A204.1 (cell line): ENCODE data around the gene STON2.
A peak's percentile ranks its signal among the peaks of the same experiment; 100 is the strongest.

Experiments
- FAIRE-seq: peaks from 2 replicates; lab custom pipeline; 2012; peaks lifted over from hg19 to GRCh38; lab: Jason Lieb, UNC

The STON2 gene

DNA sequence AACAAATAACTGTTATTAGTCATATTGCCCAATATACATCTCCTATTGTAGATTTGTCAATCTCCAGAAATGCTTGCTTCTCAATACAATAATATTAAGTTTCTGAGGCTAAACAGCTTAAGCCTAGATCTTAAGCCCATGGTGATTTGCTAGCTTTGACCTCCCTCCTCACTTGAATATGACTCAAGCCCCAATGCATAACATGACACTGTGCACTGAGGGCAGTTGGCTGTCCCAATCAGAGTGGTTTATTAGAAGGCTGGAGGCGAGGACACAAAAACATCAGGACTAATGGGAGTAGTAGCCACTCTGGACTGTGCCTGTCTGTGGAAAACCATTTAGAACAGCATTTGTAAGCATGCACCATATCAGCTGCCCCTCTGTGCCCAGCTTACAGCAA lies 98.3 kb downstream of the STON2 start:
- no peak for FAIRE-seq

DNA sequence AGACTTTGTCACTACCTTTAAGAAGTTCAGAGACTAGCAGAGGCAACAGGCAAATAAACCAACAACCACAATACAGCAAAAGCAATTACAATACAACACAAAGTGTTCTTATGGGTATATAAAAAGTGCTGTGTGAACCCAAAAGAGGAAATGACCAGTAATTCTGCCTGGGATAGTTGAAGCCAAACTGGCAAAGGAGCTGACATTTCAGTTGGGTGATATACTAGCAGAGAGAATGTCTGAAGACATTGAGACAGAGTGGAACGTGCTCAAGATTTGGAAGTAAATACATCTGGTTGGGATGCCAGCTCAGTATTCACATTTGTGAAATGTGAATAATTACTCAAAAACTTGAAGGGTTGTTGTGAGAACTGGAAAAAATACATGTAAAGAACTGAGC lies 98.8 kb downstream of the STON2 start:
- no peak for FAIRE-seq

DNA sequence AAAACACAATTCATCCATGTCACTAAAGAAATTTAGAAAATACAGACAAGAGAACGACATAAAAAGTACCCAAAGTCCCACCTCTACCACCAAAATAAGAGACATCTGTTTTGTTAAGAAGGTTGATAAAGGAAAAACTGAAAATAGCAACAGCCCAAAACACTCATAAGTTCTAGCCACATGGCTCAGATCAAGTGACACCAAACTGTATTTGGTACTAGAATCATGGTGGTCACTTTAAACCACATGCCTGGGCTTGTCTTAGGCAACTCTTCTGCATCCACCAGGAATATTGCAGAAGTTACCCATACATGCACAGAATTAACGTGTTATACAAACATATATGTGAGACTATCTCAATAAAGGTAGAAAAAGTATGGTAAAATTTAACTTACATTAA lies 101.2 kb downstream of the STON2 start:
- no peak for FAIRE-seq

DNA sequence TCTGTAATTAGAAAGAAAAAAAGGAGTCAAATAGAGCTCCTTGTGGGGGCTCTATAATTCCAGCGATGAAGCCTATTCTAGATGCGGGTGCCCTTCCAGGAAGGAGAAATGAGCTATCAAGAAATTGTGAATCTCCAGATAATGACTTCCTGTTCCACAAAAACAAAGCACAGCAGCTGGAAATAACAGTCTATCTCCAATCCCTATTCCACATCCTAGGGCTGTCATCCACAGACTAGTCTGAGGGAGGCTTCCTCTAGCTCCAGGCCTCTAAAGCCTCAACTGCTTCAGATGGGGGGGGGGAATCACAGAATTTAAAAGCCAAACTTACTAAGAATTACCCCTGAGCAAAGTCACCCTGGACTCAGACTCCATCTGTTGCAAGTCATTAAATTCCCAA lies 102.0 kb downstream of the STON2 start:
- no peak for FAIRE-seq

DNA sequence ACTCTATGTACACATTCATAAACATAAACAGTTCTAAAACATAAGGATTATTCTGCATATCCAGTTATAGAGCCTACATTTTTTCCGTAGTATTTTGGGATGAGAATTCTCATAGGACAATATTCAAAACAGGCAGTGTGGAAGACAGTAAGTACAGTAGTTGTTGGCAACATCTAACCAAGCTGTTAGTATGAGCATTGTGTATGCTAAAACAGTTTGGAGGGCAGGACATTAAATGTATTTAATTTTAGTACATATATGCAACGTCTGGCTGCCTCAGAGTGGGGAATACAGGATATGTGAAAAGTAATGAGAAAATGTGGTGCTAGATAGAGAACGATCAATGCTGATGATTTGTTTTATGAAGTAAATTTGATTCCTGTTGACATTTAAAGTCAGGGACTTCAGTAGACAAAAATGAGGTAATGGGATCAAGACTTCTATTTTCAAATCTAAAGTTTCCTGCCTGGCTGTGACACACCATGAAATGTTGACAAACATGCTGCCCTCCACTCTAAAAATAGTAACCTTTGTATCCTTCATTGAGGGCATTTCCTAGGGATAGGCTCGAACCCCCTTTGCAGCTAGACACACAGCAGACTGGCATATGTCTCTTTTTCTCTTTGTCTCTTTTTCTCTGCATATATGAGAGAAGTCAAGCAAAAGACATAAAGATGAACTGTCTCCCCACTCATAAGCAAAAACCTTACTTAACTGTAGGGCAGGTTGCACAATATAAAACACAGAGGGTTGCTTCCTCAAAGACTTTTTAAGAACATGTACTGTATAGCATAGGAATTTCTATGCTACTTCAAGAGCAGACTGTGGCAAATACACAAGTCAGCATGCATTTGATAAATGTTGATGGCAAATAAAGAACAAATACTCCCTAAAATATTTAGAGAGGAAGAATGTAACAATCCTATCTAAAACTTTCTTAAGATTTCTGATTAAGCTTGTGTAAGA lies 103.9 kb downstream of the STON2 start:
- no peak for FAIRE-seq

DNA sequence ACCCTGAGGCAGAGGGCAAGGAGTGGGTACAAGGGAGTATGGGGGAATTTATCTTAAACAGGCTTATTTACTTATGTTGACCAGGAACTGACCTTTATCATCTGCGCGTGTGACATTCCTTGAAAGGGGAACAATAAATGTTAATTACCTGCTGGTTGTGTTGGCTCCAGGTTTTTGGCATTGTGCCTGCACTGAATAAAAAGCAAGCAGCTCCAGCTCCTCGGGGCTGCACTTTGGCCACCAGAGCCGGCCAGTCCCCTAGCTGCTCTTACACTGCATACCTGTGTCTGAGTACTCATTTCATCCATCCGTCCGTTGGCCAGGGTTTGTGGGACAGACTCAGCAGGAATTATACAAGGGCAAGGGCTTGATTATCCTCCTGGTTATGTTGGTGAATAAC lies 110.6 kb downstream of the STON2 start:
- FAIRE-seq = no peak

DNA sequence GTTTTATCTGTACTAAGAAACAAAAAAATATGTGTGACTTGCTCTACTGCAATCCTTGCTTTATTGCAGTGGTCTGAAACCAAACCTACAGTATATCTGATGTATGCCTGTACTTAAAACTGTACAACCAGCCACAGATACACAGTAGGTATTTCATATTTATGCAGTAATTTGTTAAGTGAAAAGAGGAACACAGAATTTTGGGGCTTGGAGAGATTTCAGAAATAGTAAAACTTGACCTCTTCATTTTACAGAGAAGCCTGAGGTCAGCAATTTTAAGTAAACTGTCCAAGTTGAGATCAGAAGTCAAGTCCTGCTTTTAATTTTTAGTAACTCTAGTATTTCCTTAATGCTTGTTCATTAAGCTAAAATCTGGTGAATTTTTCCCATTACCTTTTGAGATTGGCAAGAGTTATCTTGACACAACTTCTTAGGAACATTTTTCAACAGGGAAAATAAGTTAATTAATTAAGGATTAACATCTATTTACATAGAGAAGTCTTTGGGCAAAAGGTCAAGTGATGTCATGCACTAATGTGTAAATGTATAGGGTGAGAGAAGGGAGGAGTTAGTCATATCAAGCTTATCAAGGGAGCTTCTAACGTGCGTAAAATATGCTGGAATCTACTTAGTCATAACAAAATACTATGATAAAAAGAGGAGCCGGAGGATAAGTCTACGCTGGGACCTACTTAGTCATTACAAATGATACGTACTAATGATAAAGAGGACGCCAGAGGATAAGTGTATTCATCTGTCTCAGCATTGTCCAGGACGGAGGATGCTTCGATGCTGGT lies 113.4 kb downstream of the STON2 start:
- no peak for FAIRE-seq

DNA sequence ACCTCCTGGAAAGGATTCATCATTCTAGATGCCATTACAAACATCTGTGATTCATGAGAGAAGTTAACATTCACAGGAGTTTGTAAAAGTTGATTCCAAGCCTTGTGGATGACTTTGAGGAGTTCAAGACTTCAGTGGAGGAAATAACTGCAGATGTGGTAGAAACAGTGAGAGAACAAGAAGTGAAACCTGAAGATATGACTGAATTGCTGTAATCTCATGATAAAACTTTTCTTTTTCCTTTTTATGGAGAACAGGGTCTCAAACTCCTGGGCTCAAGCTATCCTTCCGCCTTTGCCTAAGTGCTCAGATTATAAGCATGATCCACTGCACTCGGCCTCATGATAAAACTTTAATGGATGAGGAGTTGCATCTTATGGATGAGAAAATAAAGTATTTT lies 114.9 kb downstream of the STON2 start:
- FAIRE-seq = no peak

DNA sequence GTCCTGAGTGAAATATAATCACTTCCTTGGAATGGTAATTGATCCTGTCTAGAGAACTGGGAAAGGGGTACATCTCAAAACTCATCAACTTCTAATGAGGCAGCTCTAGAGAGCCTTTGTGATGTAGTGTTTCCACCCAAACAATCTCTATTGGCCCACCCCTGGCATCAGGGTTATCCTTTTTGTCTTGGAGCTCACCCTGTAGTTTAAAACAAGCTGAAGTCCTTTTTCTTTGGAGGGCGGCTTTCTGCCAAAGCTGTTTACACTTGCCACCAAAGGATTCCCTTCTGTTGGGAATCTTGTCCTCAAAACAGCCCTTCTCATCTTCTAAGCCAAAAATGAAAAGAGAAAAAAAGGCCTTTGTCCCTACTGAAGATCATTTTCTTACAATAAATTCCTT lies 118.8 kb downstream of the STON2 start:
- FAIRE-seq = no peak

DNA sequence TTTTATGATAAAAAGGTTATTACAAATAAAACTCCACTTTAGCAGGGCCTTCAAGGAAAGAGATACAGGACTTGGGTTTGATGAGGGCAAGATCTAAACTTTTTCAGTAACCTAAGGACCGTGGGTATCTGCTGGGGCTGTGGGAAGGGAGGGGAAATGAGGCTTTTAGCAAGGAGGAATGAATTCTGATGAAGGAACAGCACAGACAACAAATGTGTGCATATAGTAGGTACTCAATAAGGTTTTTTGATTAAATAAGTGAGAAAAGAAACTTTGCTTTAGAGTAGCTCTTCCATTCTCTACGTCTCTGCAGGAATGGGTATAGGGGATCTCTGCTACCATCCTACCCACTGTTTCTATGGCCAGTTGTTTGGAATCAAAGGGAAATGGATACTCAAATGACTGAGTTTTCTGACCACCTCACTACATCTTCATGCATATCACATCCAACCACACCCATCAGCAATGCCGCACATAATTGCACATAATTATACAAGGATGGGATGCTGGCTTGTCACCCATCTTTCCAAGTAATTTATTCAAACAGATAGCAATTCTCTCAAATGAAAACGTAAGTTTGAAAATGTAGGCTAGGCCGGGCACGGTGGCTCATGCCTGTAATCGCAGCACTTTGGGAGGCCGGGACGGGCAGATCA lies 119.9 kb downstream of the STON2 start:
- no peak for FAIRE-seq

DNA sequence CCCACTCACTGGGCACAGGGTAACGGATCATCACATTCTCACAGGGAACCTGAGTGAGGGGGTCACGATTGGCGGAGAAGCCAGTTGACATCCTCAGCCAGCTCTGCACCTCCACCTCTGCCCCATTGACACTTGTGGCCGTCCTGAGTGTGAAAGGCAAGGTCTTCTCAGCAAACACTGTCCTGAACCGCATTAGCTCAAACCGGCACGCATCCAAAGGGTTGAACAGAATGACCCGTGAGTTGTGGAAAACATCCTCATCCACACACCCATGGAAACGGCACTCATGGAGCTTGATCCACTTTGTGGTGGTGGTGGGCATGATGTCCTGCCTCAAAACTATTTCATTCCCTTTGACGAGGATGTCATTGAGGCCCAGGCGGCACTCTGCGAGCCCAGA lies 123.0 kb downstream of the STON2 start:
- FAIRE-seq = no peak

DNA sequence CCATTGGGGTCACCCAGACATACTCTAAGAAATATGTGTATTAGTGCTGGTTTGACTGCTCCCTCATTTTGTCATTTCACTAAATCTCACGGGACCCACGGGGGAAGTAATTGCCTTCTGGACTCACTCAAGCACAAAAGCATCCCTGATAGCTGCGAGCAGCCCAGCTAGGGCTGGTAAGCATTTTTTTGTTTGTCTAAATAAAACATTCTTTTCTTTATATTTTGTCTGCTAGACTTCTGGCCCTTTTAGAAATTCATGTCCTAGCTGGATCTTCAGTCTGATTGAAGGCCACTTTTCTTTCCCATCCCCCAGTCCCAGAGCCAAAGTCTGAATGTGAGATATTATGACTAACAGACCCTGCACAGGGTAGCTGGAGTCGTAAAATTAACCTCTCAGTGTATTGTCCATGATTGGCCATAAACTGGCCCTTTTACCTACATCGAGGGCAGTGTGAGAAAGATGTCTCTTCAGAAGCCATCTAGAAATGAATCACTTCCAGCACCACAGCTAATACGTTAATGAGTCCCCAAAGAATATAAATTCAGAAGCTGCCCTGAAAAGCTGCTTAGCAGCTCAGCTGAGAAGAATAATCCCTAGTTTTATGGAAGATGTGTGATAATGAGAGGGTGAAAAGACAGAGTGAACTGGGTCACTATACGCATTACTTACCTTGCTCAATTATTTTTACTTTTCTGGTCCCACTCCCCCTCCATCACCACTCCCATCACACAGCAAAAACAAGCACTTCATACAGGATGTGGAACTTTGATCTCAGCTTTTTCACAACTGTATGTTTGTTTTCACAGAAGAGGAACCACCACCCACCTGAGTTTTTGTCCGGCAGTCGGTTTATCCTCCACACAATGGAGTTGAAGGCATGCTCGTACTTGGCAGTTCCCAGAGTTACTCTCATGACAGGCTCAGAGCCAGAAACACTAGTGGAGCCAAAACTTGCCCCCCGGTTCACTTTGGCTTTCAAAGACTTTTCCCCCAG lies 123.8 kb downstream of the STON2 start:
- no peak for FAIRE-seq

DNA sequence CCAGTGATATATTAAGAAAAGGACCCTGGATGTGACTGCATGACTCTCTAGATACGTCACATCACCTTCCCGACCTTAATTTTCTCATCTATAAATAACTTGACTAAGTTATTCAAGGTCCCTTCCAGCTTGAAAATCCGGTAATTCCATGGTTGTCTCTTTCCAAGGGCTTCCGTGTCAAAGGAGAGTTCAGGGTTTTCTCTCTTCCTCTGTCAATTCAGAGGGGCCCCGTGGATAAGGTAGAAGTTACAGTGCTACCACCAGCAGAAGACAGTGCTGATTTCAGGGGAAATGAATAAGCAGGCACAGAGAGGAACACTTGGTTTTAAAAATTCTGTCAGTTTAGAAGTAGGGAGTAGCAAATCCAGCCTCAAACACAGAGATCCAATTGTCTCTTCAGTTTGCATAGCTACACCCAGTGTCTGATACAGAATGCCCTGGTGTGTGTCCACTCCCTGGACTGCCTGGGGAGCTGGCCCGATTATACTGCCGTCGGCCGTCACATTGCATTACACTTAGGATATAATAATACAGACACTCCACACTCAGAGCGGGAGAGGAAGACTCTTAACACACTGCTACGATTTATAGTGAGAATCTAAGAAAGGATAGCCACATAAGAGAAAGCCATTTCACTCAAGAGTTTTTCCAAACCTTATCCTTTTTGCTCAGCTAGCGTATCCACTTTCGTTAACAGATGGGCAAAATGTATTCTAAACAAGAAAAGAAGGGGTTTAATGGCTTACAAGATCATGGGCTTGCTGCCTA lies 124.6 kb downstream of the STON2 start:
- FAIRE-seq = no peak

DNA sequence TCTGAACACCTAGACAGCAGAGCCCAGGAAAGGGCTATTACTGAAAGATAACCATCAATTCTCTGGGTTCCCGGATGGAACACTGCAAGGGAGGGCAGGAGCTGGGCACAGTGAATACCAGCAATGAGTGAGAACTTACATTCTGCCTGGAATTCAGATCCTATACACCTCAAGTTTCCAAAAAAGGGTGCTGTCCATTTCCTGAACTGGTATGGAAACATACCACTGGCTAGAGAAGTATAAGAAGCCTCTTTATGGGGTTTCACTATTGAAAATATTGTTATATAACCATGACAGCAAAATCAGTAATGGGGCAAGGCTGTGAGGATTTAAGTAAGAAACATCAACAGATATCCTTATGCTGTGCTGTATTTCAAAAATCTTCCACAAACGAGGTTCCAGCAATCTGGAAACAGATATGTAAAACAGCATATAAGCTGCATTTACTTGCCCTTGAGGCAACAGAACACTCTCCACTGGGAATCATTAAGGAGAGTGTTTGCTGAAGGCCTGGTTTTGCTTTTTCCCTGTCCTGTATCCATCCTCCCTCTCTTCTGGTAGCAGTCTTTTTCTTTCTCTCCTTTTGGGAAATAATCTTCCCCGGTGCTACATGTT lies 126.1 kb downstream of the STON2 start:
- no peak for FAIRE-seq

DNA sequence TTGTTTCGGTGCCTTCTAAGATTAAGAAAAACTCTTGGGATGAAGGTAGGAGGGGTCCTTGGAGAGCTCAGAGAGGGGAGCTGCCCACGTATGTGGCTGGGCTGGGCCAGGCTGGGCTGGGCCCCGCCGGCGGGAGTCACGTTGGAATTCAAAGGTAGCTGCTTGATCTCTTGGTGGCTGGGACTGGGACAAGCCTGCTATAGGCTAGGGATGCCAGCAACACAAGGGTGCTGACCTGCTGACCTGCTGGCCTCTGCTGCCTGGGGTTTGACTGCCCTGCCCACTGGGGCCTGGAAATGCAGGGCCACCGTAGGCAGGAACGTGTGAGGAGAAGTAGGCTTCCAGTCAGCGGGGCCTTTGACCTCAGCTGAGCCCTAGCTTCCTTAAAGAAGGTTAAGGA lies 126.6 kb downstream of the STON2 start:
- no peak for FAIRE-seq

DNA sequence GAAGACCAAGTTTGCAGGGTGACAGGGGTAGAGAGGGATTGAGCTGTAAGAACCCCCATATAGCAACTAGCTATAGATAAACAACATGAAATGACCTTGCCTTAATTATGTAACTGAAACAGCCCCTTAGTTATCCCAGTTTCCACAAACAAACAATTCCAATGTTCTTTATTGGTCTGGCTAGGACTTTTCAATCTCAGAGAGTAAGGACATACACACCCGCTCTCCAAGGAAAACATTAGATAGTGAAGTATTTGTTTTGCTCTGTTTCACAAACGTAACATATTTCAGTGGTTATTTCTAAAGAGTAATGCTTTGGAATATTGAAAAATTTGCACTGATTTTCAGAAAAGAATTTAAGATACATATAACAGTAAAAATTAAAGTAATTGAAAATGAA lies 127.8 kb downstream of the STON2 start:
- FAIRE-seq = no peak

DNA sequence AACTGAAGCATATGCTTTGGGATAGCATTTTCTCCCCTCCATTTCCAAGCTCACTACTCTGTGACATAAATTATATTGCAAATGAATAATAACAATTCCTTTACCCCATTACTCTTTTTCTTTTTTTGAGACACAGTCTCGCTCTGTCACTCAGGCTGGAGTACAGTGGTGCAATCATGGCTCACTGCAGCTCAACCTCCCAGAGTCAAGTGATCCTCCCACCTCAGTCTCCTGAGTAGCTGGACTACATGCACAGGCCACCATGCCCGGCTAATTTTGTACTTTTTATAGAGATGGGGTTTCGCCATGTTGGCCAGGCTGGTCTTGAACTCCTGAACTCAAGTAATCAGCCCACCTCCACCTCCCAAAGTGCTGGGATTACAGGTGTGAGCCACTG lies 130.1 kb downstream of the STON2 start:
- no peak for FAIRE-seq

DNA sequence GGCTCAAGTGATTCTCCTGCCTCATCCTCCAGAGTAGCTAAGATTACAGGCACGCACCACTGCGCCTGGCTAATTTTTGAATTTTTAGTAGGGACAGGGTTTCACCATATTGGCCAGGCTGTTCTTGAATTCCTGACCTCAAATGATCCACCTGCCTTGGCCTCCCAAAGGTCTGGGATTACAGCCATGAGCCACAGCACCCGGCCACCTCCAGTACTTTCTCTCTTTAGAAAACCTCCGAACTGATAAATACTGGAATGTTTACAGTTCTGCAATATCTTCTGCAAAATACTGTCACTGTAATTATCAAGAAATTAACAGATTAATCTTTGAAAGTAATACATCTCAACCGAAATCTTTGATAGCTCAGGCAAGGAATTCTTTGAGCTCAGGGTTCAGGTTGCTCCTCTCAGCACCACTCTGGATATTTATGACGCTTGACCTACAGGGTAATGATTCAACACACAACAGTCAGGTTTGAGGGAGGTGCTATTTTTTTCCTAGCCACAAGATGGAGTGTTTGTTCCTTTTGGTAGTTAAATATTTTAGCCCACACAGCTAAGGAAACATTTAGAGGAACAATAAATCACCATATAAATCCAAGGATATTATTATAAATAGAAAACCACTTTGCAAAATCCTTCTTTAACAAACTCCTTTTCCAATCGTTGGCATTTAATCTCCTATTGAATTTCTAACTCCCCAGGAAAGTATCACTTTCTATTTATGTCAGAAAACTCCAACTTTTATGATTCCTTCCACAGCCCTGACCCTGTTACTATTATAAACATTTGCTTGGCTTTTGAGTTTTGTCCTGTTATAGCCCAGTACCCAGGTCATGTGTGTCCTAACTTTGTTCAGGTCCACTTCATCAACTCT lies 130.8 kb downstream of the STON2 start:
- peak; percentile 95 for FAIRE-seq

DNA sequence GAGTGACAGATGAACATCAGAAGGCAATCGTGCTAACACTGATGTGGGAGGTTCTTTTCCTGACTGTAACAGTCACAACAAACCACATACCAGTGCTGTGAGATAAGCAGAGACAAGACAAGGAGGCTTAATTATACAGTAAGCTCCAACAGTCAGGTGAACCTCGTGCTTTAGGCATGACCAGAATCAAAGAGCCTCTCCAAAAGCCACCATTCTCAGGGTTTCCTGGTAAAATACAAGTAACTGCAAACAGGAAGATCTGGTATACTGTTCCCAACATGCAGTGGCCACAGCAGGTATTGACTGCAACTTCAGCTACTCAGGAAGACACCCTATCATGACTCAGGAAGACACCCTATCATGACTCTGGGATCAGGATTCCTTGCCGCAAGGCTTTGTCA lies 132.1 kb downstream of the STON2 start:
- FAIRE-seq = no peak
